Naive thymus-derived CD4-positive, alpha-beta T cell (primary cell): ENCODE measurements around the gene IGSF9B. TPM values are rescaled to one million over a fixed set of nuclear protein-coding genes. Genes with fewer than 3 reads are reported as not detected.

ENCODE experiments used
- ATAC-seq: fragments of 150-1000 bp; cut with Tn5 transposase; 2 replicates; pipeline ENCODE4 v1.10.0; 2021; ENCODE audit warnings: mild to moderate bottlenecking, moderate library complexity
- CTCF ChIA-PET: fragments of 350-600 bp; sonication (Branson Sonifier 250); formaldehyde crosslinking; loops from one replicate; lab custom pipeline; 2021; ENCODE audit warnings: antibody characterized with exemption; lab: Charles Lee
- POLR2A ChIA-PET: fragments of 350-600 bp; sonication (Branson Sonifier 250); formaldehyde crosslinking; loops from one replicate; lab custom pipeline; 2021; ENCODE audit warnings: antibody characterized with exemption, inconsistent platforms; lab: Charles Lee
- DNase-seq, 9 donors: peaks; one replicate each; pipeline versions ENCODE4 v3.0.0 to v3.0.0-alpha.2; 2020 to 2022; ENCODE audit warnings: mixed read lengths in 1 of 9
- H3K27ac ChIP-seq: one replicate; pipeline ENCODE4 v1.7.0; 2013; ENCODE audit warnings: mild to moderate bottlenecking, low read depth, low read length, moderate library complexity
- H3K27me3 ChIP-seq, 2 donors: one replicate each; pipeline ENCODE4 v1.7.0; 2013; ENCODE audit warnings: low read length in 2 of 2, mild to moderate bottlenecking in 2 of 2, moderate library complexity in 2 of 2; ENCODE audit not compliant: control insufficient read depth in 2 of 2, insufficient read depth in 2 of 2
- H3K36me3 ChIP-seq, 3 experiments: 1 replicate in 2 of 3; 2 replicates in 1 of 3; pipeline ENCODE4 v1.7.0; 2013; ENCODE audit warnings: low read length in 3 of 3, mild to moderate bottlenecking in 3 of 3, moderate library complexity in 1 of 3; ENCODE audit not compliant: insufficient read depth in 3 of 3, control insufficient read depth in 2 of 3
- H3K4me1 ChIP-seq, 2 donors: one replicate each; pipeline ENCODE4 v1.7.0; 2013; ENCODE audit warnings: low read length in 2 of 2, mild to moderate bottlenecking in 2 of 2, moderate library complexity in 1 of 2; ENCODE audit not compliant: control insufficient read depth in 2 of 2, insufficient read depth in 2 of 2
- H3K4me3 ChIP-seq: 2 replicates; pipeline ENCODE4 v1.7.0; 2013; ENCODE audit warnings: mild to moderate bottlenecking, low read length
- H3K9me3 ChIP-seq, 3 experiments: 1 replicate in 2 of 3; 2 replicates in 1 of 3; pipeline ENCODE4 v1.7.0; 2013; ENCODE audit warnings: low read length in 3 of 3; ENCODE audit not compliant: control insufficient read depth in 2 of 3
- H3K27ac Mint-ChIP-seq, 9 donors: one replicate each; pipeline ENCODE4 v1.8.0; 2020 to 2022; ENCODE audit warnings: mixed read lengths in 9 of 9, mild to moderate bottlenecking in 8 of 9, moderate library complexity in 5 of 9, inconsistent platforms in 2 of 9
- H3K27me3 Mint-ChIP-seq, 5 donors: one replicate each; pipeline ENCODE4 v1.8.0; 2021 to 2022; ENCODE audit warnings: mixed read lengths in 5 of 5, mild to moderate bottlenecking in 1 of 5
- H3K36me3 Mint-ChIP-seq, 5 donors: one replicate each; pipeline ENCODE4 v1.8.0; 2020 to 2022; ENCODE audit warnings: mixed read lengths in 5 of 5, mild to moderate bottlenecking in 3 of 5, inconsistent platforms in 1 of 5
- H3K4me1 Mint-ChIP-seq, 7 donors: one replicate each; pipeline ENCODE4 v1.8.0; 2020 to 2022; ENCODE audit warnings: mixed read lengths in 7 of 7, mild to moderate bottlenecking in 3 of 7, inconsistent platforms in 1 of 7
- H3K4me3 Mint-ChIP-seq, 10 donors: one replicate each; pipeline ENCODE4 v1.8.0; 2020 to 2022; ENCODE audit warnings: mild to moderate bottlenecking in 10 of 10, mixed read lengths in 10 of 10, moderate library complexity in 6 of 10, inconsistent platforms in 2 of 10
- H3K9me3 Mint-ChIP-seq, 11 donors: one replicate each; pipeline ENCODE4 v1.8.0; 2020 to 2022; ENCODE audit warnings: mixed read lengths in 11 of 11, mild to moderate bottlenecking in 4 of 11, inconsistent platforms in 1 of 11, moderate library complexity in 1 of 11
- intact Hi-C, 2 donors: fragments of 100-400 bp; cut with micrococcal nuclease; formaldehyde crosslinking; loops; one replicate each; pipeline ENCODE4 v1.15.1; 2023
- polyA plus RNA-seq, 2 donors: library from polyadenylated mRNA; unstranded; fragments of 300-500 nt; fragmentation: Illumina TruSeq; gene quantifications; one replicate each; pipeline ENCODE4 v1.2.3, GENCODE V29; 2021
- total RNA-seq, 6 experiments: library from RNA in 5 of 6; stranded (reverse) in 5 of 6; gene quantifications; 1 replicate in 5 of 6; 2 replicates in 1 of 6; pipeline ENCODE4 v1.2.3 and lab custom pipeline; 2021 to 2026

The IGSF9B gene
- total and polyA plus RNA-seq, 7 experiments from 2014 or later, result 1.2 to 155 (median 19.3) TPM

GRCh38 chr11:133904818-133905515 lies 51.8 kb downstream of the IGSF9B start:
- H3K27me3 Mint-ChIP-seq, result no peaks in the 10 kb centered on the region
- no peaks in the 10 kb centered on the region for H3K27me3 ChIP-seq
- peaks cover 0 to 27% (median 0%) of the 10 kb centered on the region in 3 experiments for H3K36me3 ChIP-seq
- CTCF ChIA-PET, result no interaction called here
- no peaks in the 10 kb centered on the region for H3K4me1 ChIP-seq
- peaks cover 3 to 23% (median 16%) of the 10 kb centered on the region in 5 donors for H3K36me3 Mint-ChIP-seq
- no peaks in the 10 kb centered on the region for H3K9me3 Mint-ChIP-seq
- H3K4me1 Mint-ChIP-seq, result peaks cover 0 to 5% (median 0%) of the 10 kb centered on the region in 7 donors
- no peaks in the 10 kb centered on the region for H3K9me3 ChIP-seq
- H3K27ac ChIP-seq, result no peak overlapping the region
- H3K4me3 ChIP-seq, result no peak overlapping the region
- H3K27ac Mint-ChIP-seq, result no peak overlapping the region
- POLR2A ChIA-PET, result no interaction called here
- no peak for DNase-seq
- H3K4me3 Mint-ChIP-seq, result no peak overlapping the region
- no peak for ATAC-seq
- intact Hi-C loops, result no loop called here

- peak overlapping the region in 1 of 9 donors; percentile 3 for H3K27ac Mint-ChIP-seq
- Histone ChIP-seq H3K36me3 (peaks cover 0 to 19% (median 0%) of the 10 kb centered on the region in 3 experiments), H3K4me3 (no peak overlapping the region), H3K27ac (no peak overlapping the region), H3K4me1 (no peaks in the 10 kb centered on the region), H3K27me3 (no peaks in the 10 kb centered on the region), H3K9me3 (no peaks in the 10 kb centered on the region)
- no peak overlapping the region for H3K4me3 Mint-ChIP-seq
- no peaks in the 10 kb centered on the region for H3K9me3 Mint-ChIP-seq
- POLR2A ChIA-PET, result no interaction called here
- intact Hi-C loops, result no loop called here
- no peak for ATAC-seq
- CTCF ChIA-PET, result no interaction called here
- H3K36me3 Mint-ChIP-seq, result peaks cover 3 to 18% (median 7%) of the 10 kb centered on the region in 5 donors
- DNase-seq, result no peak
- H3K27me3 Mint-ChIP-seq, result no peaks in the 10 kb centered on the region
- H3K4me1 Mint-ChIP-seq, result peaks cover 0 to 5% (median 0%) of the 10 kb centered on the region in 7 donors
Measured at GRCh38 chr11:133903875-133904817, 52.6 kb downstream of the IGSF9B start.

GRCh38 chr11:133903056-133903455 lies 53.7 kb downstream of the IGSF9B start:
- no peaks in the 10 kb centered on the region for H3K9me3 ChIP-seq
- no peak for DNase-seq
- Mint-ChIP-seq H3K9me3 (no peaks in the 10 kb centered on the region), H3K27ac (no peak overlapping the region), H3K4me1 (peaks cover 0 to 10% (median 0%) of the 10 kb centered on the region in 7 donors), H3K27me3 (no peaks in the 10 kb centered on the region), H3K36me3 (peaks cover 0 to 20% (median 4%) of the 10 kb centered on the region in 5 donors), H3K4me3 (no peak overlapping the region)
- peaks cover 0 to 10% (median 0%) of the 10 kb centered on the region in 3 experiments for H3K36me3 ChIP-seq
- no peaks in the 10 kb centered on the region for H3K4me1 ChIP-seq
- ATAC-seq, result no peak
- ChIA-PET POLR2A (no interaction called here), CTCF (no interaction called here)
- intact Hi-C loops, result no loop called here
- H3K4me3 ChIP-seq, result no peak overlapping the region
- no peak overlapping the region for H3K27ac ChIP-seq
- H3K27me3 ChIP-seq, result no peaks in the 10 kb centered on the region

GRCh38 chr11:133902506-133902905 lies 54.3 kb downstream of the IGSF9B start:
- Mint-ChIP-seq H3K4me1 (peaks cover 0 to 12% (median 0%) of the 10 kb centered on the region in 7 donors), H3K36me3 (peaks cover 0 to 18% (median 3%) of the 10 kb centered on the region in 5 donors), H3K9me3 (no peaks in the 10 kb centered on the region), H3K27ac (no peak overlapping the region), H3K4me3 (no peak overlapping the region), H3K27me3 (no peaks in the 10 kb centered on the region)
- intact Hi-C loops, result no loop called here
- CTCF ChIA-PET, result no interaction called here
- POLR2A ChIA-PET, result no interaction called here
- Histone ChIP-seq H3K27ac (no peak overlapping the region), H3K4me1 (no peaks in the 10 kb centered on the region), H3K36me3 (peaks cover 0 to 5% (median 0%) of the 10 kb centered on the region in 3 experiments), H3K27me3 (no peaks in the 10 kb centered on the region), H3K4me3 (no peak overlapping the region), H3K9me3 (no peaks in the 10 kb centered on the region)
- DNase-seq, result peak in 1 of 9 donors; percentile 7
- ATAC-seq, result no peak

GRCh38 chr11:133901999-133902398 lies 54.8 kb downstream of the IGSF9B start:
- ChIA-PET CTCF (no interaction called here), POLR2A (no interaction called here)
- Mint-ChIP-seq H3K27me3 (no peaks in the 10 kb centered on the region), H3K4me1 (peaks cover 0 to 12% (median 0%) of the 10 kb centered on the region in 7 donors), H3K4me3 (no peak overlapping the region), H3K36me3 (peaks cover 0 to 19% (median 3%) of the 10 kb centered on the region in 5 donors), H3K9me3 (no peaks in the 10 kb centered on the region), H3K27ac (no peak overlapping the region)
- H3K27ac ChIP-seq, result no peak overlapping the region
- DNase-seq, result no peak
- no peaks in the 10 kb centered on the region for H3K9me3 ChIP-seq
- intact Hi-C loops, result no loop called here
- no peak overlapping the region for H3K4me3 ChIP-seq
- no peaks in the 10 kb centered on the region for H3K4me1 ChIP-seq
- H3K27me3 ChIP-seq, result no peaks in the 10 kb centered on the region
- H3K36me3 ChIP-seq, result no peaks in the 10 kb centered on the region
- peak; percentile 21 for ATAC-seq

- Histone ChIP-seq H3K4me1 (no peaks in the 10 kb centered on the region), H3K36me3 (no peaks in the 10 kb centered on the region), H3K9me3 (no peaks in the 10 kb centered on the region), H3K27ac (no peak overlapping the region), H3K27me3 (no peaks in the 10 kb centered on the region), H3K4me3 (no peak overlapping the region)
- Mint-ChIP-seq H3K36me3 (peaks cover 0 to 19% (median 2%) of the 10 kb centered on the region in 5 donors), H3K9me3 (no peaks in the 10 kb centered on the region), H3K4me3 (no peak overlapping the region), H3K27me3 (no peaks in the 10 kb centered on the region), H3K27ac (no peak overlapping the region), H3K4me1 (peaks cover 0 to 12% (median 0%) of the 10 kb centered on the region in 7 donors)
- DNase-seq (peak in 1 of 9 donors; percentile 8), ATAC-seq (no peak)
- ChIA-PET CTCF (no interaction called here), POLR2A (no interaction called here)
- intact Hi-C loops, result no loop called here
Measured at GRCh38 chr11:133901316-133901715, 55.5 kb downstream of the IGSF9B start.
